Stimulated activated CD8-positive, alpha-beta memory T cell treated with anti-CD3 and anti-CD28 coated beads, Interleukin-7, amount 100 ng/mL, for 1 hour (primary cell): ENCODE measurements around the gene ATP6V0D1.

Experiments used
- DNase-seq, 2 donors: peaks; one replicate each; pipeline ENCODE4 v3.0.0-alpha.2; 2020; ENCODE audit warnings: low read depth in 2 of 2

Gene ATP6V0D1

DNA sequence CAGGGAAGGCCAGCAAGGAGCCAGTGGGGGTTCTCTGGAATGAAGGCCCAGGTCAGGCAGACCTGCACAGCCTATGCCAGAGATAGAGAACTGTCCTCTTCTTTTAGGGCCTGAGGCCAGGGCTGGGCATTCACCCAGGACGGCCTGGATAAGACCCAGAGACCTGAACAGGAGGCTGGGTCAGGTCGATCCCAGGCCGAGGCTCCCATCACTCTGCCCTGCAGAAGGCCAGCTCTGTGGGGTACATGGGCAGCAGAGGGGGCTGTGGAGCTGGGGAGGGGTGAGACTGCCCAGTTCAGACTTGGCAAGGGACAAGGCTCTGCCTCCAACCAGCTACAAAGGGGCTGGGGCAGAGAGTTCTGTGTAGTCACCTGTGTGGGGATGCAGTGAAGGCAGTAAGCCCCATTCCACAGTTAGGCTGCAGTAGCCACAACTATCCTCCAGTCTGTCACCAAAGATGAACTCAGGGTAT, 35.5 kb downstream of the ATP6V0D1 start:
- DNase-seq = no peak

DNA sequence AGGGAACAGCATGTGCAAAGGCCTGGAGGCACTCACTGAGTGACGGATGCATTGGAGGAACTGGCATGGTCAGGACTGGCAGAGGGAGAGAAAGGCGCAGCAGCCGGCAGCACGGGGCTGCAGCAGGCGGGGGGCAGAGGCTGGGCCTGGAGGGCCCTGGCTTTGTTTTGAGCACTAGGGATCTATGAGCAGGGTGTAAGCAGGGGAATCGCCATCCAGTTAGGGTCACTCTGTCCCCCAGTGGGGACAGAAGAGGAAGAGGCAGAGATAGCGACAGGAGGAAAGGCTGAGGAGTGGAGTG, 35.9 kb downstream of the ATP6V0D1 start:
- DNase-seq = no peak

DNA sequence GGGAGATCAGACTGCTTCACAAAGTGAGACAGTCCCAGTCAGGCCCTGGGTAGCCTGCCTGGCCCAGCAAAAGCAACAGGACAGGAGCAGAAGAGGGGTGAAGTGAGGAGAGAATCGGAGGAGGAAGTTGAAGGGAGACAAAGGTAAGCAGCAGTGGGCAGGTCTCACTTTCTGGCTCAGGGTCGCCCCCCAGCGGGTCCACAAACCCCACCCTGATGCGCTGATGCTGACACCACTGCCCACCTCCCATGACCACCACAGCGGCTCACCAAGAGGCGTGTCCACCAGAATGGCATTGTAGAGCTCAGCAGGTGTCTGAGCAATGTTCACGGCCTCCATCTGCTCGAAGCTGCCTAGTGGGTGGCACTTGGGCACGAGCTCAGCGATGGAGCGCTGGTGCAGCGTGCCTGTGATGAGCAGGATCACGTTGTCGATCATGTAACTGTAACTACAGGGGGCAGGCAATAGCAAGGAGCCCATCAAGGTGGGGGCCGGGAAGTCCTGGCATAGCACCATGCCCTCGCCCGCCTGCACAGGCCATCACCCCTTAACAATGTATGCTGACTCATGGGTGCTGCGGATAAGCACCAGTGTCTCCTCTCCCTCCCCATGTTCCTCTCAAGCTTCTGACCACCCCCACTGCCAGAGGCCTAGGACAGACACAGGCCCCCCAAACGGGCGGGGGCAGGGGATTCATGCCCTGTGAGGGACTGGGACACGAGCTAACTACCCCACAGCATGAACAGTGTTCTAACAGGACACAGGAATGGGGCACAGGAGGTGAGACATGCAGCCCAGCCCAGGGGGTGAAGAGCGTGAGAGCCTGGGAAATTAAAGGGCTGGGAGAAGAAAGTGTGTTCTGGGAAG, 36.5 kb downstream of the ATP6V0D1 start:
- DNase-seq = no peak

DNA sequence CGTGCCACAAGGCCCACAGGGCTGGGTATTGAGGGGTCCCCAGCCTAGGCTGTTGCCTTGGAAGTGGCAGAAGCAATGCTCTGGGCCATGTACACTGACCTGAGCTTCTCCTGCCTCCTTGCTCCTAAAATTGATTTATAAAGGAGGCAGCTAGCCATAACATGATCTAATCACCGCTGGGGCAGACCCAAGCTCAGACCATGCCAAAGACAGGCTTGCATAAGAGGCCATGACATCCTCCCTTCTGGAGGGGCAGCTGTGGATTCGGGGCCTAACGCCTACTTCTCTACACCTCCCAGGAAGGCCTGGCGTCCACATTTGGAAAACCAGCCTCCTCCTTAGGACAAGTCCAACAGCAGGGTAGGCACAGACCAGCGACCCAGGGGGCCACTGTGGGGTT, 37.7 kb downstream of the ATP6V0D1 start:
- no peak for DNase-seq

DNA sequence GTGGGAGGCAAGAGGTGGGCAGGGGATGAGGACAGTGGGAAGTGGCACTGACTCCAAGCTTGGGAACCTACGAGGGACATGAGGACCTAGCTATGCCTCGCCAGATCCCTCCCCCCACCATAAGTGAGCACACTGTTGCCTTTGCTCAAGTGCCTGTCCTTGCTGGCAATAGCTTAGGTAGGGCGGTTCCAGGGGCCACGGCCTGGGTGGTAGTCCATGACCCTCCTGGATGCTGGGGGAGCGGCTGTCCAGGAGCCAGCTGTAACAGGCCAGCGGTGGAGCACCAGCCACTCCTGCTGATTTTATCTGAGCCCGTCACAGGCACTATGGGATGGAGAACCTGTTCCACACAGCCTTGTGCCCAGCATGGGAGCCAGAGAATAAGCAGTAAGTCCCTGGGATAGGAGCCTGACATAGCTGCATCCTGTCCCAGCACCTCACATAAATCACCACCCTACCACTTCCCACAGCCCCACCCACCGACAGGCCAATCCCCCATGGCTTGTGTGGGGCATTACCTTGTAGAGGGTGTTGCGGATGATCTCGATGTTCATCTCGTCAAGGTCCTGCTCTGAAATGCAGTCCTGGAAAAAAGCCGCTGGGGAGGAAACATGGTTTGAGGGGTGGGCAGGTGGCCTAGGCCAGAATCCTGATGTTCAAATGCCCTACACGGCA, 38.2 kb downstream of the ATP6V0D1 start:
- no peak for DNase-seq

DNA sequence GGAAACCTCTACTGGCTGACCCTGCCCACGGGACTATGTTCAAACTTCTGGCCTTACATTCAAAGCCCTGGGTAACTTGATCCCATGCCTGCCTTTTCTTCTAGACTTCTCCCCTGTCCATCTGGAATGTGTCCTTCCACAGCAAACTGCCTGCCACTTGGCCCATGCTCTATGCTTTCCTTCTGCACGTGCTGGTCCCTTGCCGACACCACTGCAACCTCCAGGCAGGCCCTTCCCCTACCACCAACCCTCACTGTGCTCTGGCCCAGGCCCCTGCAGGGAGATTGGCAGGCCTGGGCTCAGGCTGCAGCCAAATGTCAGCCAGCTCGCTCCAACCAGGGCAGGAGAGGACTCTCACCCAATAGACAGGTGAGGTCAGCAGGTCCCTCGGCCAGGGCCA, 39.0 kb downstream of the ATP6V0D1 start:
- no peak for DNase-seq

DNA sequence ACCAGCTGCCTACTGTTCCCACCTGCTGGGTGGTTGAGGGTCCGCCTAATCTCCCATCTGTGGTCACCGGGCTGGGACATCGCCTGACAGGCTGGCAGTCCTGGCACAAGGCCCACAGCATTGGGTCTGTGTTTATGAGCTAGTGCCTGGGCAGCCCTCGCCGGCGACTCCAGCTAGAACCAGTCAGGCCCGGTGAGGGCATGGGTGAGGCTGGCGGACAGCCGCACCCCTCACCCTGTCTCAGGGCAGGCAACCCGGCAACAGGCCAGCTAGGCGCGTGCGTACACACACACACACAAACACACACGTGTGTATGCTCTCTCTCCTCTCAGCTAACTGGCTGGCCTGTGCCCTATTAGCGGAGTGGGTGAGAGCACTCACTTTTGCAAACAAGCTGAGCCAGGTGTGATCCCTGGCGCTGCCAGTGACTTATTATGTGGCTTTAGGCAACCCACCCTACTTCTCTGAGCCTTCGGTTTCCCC, 39.6 kb downstream of the ATP6V0D1 start:
- no peak for DNase-seq

DNA sequence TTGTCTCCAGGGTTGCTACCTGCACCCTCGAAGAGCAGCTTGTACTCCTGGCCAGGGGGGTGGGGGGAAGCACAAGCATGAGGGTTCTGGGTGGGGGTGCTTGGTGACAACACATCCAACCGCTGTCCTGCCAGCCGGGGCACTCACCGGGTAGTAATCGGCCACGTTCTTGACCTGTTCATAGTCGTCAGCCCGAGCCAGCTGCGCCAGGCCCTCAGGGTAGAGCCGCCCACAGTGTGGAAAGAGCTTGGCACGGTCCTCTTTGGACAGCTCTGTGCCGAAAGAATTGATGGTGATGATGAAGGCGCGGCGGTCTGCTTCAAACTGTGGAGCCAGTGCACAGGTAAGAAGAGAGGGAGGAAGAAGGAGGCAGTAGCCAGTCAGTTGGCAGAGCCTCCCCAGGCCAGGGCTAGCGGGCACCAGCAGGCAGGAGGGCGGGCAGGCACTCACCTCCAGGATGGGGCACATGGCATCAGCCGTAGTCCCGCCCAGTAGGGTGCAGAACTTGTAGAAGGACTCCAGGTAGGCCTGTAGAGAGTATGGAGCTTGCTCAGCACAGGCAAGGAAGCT, 42.0 kb downstream of the ATP6V0D1 start:
- DNase-seq = no peak

DNA sequence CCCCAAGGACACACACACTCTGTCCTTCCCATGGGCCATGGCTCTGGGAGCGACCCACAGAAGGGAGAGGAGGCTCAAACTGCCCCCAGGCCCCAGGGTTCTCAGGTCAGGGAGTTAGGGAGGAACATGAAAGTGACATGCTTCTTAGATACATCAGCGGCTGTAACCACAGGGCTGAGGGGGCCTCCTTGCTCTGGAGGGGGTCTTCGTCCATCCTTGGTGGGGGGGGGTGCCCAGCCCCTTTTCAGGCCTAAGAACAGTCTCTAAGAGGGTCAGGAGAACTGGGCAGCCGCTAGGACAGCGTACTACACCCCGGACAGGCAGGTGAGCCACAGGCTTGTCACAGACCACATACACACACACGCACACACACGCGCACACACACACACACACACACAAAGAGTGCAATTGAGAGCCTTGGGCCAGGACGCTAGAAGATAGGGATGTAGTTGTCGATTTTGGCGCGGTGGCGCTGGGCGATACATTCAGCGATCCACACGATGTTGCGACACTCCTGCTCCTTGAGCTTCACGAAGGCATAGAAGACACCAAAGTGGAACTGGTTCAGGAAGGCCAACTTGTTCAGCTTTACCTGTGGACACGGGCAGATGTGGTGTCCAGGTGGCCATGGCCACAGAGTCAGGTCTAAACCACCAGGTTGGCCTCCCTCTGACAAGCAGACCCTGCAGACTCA, 42.7 kb downstream of the ATP6V0D1 start:
- no peak for DNase-seq

DNA sequence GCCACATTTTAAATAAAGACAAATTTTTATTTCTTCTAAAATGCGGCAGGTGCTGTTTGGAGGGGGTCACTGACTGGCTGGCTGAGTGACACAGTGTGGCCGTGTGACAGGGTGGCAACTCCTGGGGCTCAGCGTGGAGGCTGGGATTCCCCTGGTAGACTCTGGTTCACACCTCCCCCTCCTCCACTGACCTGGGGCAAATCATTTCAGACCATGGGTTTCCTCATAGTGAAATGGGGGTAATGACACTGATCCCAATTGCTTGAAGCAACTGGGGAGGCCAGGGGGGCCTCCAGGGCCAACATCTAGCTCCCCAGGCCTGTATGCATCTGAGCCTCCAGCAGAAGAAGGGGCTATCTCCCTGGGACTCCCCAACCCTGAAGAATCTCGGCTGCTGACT, 43.4 kb downstream of the ATP6V0D1 start:
- no peak for DNase-seq

DNA sequence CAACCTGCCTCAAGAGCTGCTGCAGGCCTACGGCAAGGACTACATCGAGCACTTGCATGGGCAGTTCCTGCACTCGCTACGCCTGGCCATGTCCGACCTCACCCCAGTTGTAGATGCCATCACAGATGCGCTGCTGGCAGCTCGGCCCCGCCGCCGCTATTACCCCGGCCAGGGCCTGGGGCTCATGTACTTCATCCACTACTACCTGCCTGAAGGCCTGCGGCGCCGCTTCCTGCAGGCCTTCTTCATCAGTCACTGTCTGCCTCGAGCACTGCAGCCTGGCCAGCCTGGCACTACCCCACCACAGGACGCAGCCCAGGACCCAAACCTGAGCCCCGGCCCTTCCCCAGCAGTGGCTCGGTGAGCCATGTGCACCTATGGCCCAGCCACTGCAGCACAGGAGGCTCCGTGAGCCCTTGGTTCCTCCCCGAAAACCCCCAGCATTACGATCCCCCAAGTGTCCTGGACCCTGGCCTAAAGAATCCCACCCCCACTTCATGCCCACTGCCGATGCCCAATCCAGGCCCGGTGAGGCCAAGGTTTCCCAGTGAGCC, 44.2 kb downstream of the ATP6V0D1 start:
- no peak for DNase-seq

DNA sequence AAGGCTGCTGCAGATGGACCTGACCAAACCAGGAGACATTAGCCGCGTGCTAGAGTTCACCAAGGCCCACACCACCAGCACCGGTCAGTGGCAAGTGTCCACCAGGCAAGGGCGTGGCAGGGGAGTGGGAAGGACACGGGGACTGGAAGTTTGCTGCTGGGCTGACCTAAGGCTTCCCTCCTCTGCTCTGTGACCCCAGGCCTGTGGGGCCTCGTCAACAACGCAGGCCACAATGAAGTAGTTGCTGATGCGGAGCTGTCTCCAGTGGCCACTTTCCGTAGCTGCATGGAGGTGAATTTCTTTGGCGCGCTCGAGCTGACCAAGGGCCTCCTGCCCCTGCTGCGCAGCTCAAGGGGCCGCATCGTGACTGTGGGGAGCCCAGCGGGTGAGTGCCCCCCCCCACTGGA, 45.2 kb downstream of the ATP6V0D1 start:
- DNase-seq = no peak

DNA sequence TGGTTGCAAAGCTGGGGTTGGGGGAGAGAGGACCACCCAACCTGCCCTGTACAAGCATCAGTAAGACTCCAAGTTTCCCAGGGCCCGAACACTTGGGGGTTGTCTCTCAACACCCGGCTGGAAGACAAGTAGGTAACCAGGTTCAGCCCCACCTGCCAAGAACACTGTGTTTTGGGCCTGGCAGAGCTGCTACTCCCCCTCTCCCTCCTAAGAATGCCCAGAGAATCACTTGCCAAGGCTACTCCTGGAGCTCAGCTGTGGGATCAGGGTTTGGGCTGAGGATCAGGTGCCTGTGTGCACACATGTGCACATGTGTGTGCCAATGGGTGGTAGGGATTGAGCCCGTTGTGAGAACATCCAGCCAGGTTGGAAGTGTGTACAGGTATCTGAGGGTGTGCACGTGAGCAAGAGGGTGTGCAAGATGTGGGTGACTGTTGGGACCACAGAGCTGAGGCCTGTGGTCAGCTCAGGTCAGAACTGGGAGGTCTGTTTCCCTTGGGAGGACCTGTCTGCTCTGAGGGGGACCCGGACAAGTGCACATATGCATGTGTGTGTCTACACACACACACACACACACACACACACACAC, 47.7 kb downstream of the ATP6V0D1 start:
- no peak for DNase-seq

DNA sequence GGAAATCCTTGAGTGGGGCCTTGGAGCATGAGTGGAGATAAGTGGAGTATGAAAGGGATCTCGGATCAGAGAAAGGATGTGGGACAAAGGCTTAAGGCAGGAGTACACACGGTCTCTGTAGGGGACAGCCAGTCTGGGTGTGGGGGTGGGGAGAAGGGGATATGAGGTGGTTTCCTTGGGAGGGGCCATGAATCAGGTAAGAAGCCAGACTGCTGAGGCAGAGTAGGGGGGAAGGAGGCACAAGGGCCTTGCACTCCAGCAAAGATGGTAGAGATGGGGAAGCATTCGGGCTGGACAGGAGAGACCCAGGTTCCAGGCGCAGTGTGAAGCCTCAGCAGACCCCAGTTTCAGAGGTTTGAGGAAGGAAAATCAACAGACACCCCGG, 48.5 kb downstream of the ATP6V0D1 start:
- no peak for DNase-seq

DNA sequence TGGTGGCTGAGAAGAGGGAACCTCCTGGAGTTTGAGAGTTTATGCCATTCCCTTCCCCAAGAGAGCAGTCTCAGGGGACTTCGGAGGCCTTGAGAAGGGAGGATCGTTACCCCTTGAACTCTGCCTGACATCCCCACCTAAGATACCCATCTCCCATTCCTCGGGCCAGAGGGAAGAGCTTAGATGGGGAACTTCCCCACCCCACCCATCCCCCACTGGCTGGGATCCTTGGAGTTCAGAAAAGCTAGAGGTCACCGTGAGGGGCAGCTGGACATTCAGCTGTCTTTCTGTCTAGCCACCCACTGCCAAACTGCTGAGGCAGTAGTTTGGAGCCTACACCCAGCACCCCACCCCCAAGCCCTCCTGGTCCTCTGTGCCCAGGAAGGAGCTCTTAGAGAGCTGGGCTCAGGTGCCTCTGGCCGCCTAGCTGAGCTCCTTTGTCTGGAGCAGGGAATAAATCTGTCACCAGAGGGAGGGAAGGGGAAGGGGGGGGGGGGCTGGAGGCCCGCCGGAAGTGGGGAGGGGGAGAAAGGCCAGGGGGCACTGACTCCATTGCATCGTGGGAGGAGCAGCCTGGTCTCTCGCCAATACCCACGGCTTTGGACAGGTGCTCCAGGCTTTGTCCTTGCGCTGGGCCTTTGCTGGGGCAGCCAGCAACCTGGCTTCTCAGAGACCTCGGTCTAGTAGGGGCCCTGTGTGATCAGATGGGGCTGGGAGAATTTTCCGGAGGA, 49.0 kb downstream of the ATP6V0D1 start:
- DNase-seq = no peak

DNA sequence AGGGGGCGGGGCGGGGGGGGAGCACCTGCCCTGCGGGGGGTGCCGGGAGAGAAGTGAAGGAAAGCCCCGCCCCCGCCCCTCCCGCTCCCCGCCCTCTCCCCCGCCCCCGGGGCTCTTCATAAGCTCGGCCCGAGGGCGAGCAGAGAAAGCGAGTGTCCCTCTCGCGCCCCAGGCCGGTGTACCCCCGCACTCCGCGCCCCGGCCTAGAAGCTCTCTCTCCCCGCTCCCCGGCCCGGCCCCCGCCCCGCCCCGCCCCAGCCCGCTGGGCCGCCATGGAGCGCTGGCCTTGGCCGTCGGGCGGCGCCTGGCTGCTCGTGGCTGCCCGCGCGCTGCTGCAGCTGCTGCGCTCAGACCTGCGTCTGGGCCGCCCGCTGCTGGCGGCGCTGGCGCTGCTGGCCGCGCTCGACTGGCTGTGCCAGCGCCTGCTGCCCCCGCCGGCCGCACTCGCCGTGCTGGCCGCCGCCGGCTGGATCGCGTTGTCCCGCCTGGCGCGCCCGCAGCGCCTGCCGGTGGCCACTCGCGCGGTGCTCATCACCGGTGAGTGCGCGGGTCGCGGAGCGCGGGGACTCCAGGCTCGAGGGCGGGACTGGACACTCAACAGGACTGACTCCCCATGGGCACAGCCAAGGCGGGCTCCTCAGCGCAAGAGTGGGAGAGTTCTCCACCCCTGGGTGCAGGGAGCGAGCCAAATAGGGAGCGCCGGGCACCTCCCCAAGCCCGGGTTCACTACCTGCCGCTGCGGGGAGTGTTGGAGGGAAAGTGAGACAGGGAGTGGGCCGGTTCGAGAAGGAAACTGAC, 49.8 kb downstream of the ATP6V0D1 start, which contains the start of gene HSD11B2:
TSS of gene HSD11B2 (plus strand) at position 145 of the 798 bp plus-strand sequence. CDS start at position 273, 128 bp downstream.
- no peak for DNase-seq

DNA sequence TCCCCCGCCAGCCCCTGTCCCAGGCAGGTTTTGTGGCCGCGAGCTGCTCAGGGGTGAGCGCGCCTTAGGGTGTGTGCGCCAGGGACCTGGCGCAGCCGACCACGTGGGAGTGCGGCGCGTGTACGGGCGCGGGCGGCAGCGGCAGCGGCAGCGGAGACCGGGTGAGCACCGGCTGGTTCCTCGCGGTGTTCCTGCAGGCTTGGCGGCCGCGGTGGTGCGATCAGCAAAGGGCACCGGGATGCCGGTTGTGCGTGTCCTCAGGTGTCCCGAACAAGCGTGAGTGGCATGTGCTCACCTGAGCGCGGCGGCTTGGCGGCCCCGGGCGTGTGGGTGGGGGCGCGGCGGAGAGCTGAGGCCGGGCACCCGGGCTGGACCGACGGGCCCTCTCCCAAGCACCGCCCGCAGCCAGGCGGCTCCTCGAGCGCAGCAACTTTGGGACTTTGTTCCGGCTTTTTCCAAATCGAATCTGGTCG, 50.4 kb downstream of the ATP6V0D1 start:
- DNase-seq = no peak

DNA sequence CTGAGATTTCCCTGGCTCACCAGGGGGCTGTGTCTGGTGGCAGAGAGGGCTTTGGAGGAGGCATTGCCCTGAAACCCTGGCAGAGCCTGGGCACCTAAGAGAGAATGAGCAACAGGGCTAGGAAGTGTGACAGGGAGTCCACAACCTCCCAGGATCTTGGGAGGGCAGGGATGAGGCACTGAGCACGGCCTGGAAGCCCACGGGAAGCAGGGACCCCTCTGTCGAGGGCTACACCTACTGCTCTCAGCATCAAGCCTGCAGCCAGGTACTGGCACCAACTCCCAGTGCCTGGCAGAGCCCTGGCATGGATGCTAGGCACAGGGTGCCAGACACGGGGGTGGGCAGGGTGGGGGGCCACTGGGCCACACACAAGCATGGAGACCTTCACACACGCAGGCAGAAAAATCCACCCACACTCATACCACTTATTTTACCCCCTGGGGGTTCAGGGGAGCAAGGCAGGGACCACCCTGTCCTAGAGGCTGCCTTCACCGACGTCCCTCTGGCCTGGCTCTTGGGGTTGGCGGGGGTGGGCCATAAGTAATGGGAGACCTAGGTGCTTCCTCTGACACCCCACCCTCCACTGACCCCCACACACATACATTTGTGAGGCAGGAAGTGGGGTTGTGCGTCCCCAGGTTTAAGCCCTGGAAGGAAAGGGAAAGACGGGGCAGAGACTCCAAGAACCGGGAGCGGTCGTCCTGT, 51.0 kb downstream of the ATP6V0D1 start:
- DNase-seq = no peak
